Jurkat, Clone E6-1 (cell line): Measurements from ENCODE around the gene BICDL1.
A peak's percentile ranks its signal among the peaks of the same experiment; 100 is the strongest.

ENCODE experiments used
- DNase-seq: peaks from one replicate; pipeline ENCODE4 v3.0.0-alpha.2; 2011; ENCODE audit warnings: low read depth, low spot score
- H3K4me3 ChIP-seq: 2 replicates; pipeline ENCODE4 v1.5.1; 2011; ENCODE audit warnings: mild to moderate bottlenecking, low read length, control low read depth, moderate library complexity

BICDL1 gene

DNA sequence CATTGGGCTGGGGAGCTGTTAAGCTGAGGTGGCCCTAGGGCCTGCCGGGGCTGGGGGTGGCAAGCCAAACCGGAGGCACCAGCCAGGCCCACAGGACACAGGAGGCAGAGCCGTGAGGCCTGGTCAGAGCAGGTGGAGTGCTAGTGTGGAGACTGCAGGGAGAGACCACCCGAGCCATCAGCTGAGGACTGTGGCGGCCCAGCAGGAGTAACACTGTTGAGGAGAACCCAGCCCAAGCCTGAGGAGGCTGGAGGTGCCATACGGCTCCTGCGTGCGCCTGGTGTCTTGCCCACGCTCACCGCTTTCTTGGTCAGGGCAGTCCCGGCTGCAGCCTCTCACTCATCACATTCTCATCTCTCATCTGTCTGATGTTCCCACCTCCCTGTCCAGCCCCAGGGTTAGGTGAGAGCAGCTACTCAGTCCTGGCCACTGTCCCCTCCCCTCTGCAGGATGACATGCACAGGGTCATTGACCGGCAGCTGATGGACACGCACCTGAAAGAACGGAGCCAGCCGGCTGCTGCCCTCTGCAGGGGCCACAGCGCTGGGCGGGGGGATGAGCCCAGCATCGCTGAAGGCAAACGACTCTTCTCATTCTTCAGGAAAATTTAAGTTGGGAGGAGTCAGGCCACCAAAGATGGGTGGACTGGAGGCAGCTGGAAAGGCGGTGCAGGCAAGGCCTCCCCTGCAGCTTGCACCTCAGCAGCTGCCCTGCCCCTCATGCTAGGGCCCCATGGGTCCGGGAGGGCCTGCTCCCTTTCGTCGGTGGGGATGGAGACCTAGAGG lies 103.7 kb downstream of the BICDL1 start:
- H3K4me3 ChIP-seq: no peak overlapping the region

DNA sequence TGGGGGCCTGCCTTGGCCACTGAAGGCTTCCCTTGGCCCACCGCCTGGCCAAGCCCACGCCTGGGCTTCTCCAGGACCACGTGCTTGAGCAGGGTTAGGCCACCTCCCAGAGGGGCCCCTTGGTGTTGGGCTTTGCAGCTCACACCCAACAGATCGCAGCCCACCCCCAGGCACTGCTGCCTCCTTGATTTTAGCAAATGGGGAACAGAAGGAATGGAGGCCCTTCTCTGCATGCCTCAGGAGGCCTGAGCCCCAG lies 104.2 kb downstream of the BICDL1 start:
- DNase-seq: no peak

More for the DNA sequence above, 103.7 kb downstream of the BICDL1 start:
- no peak for DNase-seq

DNA sequence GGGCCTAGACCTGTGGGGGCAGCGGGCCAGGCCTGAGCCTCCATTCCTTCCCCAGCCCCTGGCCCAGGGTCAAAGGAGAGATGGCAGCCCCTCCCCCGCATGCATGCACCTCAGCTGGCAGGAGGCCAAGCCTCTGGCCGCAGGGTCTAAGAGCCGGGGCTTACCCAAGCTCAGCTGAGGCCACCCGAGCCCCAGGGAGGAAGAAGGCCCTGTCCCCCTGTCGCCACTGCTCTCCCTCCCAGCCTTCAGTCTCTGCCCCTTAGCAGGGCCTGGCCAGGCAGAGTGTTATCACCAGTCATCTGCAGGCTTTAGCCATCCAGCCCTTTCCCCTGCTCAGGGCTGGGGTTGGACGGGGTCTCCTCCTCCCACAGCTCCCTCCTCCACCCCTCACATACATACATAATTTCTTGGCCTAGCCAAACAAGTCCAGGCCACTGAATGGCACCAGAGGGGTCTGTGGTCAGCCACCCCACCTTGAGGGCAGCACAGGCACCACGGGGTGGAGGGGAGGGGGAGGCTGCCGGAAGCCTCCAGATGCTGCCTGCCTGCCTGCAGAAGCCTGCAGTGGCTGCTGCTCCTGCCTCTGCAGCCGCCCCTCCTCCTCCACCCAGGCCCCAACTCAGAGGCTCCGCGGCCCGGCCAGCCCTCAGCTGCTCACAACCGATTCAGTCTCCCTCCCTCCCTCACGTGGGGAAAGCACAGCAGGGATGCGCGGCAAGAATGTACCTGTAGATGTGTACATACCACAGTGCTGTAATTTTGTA lies 104.7 kb downstream of the BICDL1 start:
- no peak overlapping the region for H3K4me3 ChIP-seq
- DNase-seq: no peak

More for the DNA sequence above, 104.2 kb downstream of the BICDL1 start:
- no peak overlapping the region for H3K4me3 ChIP-seq

DNA sequence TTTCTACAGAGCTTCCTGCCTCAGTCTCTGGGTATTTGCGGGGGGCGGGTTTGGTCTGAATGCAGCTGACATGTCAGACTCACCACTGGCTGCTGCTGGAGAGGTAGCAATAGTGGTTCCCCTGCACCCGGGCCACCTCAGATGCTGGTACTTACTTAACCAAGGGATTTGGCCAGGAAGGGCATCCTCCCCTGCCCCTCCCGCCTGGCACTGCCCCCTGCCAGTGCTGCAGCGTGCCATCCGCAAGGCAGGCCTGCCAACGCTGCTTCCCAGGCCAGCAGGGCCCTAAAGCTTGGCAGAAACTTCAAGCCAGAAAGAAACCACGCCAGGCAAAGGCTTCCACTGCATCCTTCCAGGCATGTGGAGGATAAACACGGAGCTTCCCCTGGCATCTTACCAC lies 105.4 kb downstream of the BICDL1 start:
- DNase-seq: no peak
- no peak overlapping the region for H3K4me3 ChIP-seq

DNA sequence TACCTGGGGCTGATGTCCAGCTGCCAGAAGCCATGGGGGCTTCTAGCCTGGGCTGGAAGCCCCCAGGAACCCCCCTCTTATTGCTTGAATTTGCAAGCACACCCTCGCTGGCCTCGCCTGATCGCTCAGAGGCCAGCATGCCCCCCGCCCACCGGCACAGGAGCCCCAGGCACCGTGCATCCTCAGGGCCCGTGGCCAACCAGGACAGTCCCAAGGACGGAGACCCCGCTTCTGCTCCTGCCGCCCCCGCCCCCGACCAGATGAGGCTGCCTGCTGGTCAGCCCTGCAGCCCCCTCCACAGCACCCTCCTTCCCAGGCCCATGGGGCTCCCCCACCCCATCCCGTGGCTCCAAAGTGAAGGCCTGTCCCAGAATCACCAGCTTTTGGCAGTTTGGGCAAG lies 106.3 kb downstream of the BICDL1 start:
- no peak for DNase-seq
- H3K4me3 ChIP-seq: no peak overlapping the region

DNA sequence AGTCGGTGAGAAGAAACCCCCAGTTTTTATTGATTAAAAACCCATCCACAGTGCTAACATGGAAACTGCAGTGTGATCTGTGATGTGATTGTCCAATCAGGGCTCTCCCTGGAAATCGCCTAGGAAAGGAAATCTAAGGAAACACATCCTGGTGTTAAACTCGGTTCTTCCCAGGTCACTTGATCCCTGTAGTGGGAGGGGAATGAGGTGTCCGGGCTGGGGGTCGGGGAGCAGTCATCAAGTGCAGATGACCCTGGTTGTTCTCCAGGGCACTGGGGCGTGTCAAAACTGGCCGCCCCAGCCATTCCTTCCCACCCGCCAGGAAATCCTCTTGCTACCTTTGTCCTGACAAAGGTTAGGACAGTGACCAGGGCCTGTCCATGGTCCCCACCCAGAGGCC lies 106.7 kb downstream of the BICDL1 start:
- DNase-seq: no peak
- H3K4me3 ChIP-seq: no peak overlapping the region

DNA sequence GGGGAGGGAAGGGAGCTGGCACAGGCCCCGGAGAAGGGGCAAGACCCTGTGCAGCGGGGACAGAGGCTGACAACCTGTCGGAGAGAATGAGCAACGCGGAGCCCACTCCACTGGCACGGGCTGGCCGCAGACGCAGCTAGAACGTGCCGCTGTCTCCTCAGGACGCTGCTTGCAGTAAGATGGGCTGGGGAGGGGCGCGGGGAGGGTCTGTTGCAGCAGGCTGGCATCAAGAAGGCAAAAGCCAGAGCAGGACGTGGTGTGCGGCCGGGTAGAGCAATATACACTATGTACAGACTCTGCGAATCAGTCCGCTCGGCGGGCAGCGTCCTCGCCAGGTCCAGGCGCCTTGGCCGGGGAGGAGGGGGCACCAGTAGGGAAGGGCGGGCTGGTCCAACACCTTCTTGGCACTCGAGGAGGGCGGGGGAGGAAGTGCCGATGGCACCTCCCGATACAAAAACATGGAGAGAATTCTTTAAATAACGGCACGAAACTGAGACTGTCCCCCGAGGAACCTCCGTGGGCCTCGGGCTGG lies 107.7 kb downstream of the BICDL1 start:
- DNase-seq: no peak
- H3K4me3 ChIP-seq: no peak overlapping the region

DNA sequence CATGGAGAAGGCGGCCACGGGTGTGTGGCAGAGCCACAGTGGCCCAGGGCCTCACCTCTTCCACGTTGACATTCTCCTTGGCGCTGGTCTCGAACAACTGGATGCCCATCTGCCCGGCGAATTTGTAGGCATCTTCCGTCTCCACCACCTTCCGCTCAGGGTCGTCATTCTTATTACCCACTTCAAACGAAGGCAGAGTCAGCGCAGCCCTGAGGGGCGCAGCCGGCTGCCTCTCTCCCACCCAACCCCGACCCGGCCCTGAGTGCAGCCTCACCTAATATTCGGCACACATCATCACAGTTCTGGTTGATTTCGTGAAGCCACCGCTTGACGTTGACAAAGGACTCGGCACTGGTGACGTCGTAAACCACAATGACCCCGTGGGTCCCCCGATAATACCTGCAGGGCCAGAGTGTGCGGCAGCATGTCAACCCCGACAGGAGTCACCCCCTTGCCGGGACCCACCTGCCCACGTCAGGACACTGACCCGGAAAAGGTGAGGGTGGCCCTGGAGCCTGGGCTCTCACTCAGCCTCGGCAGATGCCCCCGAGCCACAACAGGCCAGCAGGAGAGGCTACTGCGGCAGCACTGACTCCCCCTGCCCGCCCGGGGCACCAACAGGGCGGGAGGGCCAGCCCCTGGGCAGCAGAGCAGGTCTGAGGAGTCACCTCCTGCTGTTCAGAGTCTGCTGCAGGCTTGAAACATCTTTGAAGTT lies 109.9 kb downstream of the BICDL1 start:
- DNase-seq: no peak
- H3K4me3 ChIP-seq: no peak overlapping the region

DNA sequence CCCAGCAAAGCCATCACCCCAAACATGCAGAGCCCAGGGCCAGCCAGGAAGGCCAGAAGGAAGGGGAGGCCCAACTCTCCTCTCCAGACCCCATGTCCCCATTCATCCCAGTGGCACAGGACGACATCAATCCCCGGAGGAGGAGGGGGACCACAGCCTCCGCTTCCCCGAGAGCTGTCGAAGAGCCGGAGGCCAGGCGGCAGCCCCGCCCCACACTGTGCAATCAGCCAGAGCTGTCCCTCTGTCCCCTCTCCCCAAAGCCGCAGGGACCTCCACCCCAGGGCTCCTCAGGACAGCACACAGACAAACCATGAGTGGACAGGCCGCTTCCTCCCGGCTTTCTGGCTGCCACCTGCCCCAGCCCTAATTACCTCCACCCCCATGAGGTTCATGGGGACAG lies 110.7 kb downstream of the BICDL1 start:
- H3K4me3 ChIP-seq: no peak overlapping the region
- no peak for DNase-seq

DNA sequence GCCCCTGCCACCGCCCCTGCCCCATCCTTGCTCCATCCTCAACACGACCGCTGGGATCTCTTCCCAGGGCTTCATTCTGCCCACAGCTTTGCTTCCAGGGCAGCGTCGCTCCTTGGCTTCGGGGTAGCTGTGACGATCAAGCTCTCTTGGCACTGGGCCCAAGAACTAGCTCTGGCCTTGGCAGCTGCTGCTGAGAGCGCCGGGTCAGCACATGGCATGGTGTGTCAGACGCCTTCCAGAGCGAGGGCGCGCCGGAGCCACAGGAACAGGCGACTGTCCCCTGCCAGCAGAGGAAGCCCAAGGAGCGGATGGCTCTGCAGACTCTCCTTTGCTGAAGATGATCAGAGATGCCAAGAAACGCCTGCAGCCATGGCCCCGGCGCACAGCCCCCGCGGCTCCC lies 111.6 kb downstream of the BICDL1 start:
- H3K4me3 ChIP-seq: no peak overlapping the region
- DNase-seq: no peak

DNA sequence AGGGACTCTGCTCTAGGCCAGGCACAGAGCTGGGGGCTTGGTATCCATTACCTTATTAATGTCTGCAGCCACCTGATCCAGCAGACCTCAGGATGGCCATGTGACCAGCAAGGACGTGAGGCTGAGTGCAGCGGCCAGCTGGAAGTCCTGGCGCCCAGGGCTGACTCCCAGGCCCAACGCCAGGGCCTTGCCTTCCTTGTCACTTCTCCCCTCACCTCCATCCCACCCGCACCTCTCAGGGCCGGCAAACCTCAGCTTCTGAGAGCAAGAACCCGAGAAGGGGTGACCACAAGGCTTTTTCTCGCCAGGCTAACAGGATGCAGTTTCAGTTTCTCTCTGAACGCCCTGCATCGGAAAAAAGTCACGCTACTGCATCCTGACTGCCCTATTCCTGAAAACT lies 112.1 kb downstream of the BICDL1 start:
- no peak for DNase-seq
- H3K4me3 ChIP-seq: no peak overlapping the region

DNA sequence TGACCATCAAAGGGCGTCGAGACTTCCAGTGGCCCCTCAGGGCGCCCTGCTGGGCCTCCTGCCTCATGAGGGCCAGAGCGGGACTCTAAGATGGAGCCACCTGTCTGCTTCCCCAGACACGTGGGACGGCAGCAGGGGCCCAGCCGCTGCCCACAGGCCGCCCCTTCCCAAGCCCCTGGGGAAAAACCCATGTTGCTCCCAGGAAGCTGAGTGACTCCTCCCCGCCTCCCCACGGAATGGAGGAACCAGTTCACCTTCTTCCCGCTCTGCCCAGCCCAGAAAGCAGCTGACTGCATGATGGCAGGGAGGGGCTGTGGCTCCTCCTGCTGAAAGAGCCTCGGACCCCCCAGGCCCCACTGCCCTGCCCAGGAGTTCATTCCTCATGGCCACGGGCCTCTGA lies 112.6 kb downstream of the BICDL1 start:
- H3K4me3 ChIP-seq: no peak overlapping the region
- DNase-seq: no peak

DNA sequence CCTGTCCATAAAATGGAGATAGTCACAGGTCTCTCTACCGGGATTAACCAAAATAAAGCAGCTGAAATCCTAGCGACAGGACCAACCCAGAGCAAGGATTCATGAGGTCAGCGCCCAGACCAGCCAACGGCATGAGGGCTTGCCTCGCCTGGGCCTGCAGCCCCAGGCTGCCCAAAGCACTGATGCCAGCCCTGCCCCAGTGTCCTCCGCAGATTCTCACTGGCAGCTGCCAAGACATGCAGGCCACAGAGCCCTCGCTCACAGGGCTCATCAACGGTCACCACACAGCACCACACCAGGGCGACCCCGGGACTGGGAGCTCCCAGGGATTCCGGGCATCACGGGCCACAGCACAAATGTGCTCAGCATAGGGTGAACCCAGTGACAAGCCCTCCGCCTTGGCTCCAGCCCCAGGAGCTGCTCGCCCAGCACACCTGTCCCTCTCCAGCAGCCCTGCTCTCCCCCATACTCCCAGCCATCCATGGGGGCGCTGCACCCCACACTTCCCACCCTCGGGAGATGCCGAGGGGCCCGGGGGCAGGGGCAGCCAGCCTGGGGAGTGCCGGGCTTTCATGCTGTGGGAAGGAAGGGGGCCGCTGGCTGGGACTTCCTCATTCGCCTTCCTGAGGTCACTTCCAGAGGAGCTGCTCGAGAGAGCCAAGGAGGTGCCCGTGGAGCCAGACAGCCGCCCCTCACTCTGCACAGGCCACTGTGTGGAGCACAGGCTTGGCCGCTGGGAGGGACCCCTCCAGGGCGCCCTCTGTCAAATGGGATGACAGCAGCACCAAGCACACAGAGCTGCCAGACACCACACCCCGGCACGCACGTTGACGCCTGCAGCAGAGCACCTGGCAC lies 113.4 kb downstream of the BICDL1 start:
- no peak overlapping the region for H3K4me3 ChIP-seq

DNA sequence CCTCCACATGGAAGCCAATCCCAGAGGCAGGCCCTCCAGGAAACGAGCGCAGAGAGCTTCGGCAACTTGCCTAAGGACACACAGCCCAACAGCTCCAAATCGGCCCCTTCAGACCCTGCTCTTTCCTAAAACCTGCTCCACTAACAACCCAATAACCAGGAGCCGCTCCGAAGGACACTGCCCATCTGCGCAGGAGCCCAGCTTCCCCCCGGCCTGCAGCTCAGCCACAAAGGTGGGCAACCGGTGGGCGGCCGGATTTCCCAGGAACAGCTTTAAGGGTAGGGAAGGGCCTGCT lies 114.0 kb downstream of the BICDL1 start:
- no peak overlapping the region for H3K4me3 ChIP-seq
- no peak for DNase-seq

More for the DNA sequence above, 113.4 kb downstream of the BICDL1 start:
- DNase-seq: no peak

DNA sequence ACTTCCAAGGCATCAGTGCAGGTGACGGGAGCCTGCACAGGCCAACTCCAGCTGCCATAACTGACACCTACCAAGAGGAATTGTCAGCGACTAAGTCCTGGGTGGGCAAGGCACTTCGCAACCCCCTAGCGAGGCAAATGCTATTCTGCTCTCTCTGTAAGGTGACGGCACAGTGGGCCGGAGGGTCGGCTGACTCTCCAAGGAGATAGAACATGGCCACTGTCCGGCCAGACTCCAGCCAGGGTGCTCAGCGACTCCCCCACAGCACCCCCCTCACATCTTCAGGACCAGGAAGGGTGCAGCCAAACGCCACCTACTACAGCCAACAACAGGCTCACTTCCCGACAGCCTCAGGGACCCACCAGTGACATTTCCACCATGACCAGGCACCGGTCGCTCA lies 114.3 kb downstream of the BICDL1 start:
- H3K4me3 ChIP-seq: no peak overlapping the region
- DNase-seq: no peak

DNA sequence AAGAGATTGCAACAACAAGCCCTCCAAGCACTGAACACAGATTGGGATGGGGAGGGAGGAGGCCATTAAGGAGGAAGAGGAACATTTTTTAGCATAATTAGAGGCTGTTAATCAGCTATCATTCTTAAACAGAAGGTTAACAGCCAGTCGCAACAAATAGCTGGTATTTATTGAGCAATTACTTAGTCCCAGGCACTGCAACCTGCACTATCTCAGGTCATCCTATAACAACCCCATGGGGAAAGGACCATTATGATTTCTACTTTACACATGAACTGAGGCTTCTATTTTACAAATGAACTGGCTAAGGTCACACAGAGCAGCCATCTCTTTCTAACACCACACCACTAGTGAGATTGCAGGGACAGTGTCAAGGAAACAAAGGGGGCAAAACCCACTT lies 117.1 kb downstream of the BICDL1 start:
- no peak overlapping the region for H3K4me3 ChIP-seq
- DNase-seq: no peak

DNA sequence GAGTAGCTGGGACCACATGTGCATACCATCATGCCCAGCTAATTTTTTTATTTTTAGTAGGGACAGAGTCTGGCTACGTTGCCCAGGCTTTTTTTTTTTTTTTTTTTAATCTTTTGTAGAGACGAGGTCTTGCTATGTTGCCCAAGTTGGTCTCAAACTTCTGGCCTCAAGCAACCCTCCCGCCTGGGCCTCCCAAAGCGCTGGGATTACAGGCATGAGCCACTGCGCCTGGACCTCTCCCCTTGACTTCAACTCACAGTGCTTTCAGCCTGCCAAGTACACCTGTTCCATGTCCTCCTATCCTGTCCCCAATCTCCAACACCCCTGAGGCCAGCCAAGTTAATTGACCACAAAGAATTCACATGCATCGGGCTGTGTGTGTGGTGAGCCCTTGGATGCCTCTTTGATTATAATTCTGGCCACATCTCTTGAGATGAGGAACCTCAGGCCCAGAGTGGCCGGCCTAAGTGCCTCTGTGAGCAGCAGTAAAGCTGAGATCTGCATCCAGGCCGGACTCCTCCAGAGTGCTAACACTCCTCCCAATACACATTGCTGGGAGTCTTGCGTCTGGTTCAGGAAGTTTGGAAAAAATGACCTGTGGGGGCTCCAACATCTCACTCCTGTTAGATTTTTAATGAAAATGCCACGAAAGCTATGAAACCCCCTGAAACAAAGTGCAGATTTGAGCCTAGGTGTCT lies 120.7 kb downstream of the BICDL1 start:
- H3K4me3 ChIP-seq: no peak overlapping the region
- DNase-seq: no peak

DNA sequence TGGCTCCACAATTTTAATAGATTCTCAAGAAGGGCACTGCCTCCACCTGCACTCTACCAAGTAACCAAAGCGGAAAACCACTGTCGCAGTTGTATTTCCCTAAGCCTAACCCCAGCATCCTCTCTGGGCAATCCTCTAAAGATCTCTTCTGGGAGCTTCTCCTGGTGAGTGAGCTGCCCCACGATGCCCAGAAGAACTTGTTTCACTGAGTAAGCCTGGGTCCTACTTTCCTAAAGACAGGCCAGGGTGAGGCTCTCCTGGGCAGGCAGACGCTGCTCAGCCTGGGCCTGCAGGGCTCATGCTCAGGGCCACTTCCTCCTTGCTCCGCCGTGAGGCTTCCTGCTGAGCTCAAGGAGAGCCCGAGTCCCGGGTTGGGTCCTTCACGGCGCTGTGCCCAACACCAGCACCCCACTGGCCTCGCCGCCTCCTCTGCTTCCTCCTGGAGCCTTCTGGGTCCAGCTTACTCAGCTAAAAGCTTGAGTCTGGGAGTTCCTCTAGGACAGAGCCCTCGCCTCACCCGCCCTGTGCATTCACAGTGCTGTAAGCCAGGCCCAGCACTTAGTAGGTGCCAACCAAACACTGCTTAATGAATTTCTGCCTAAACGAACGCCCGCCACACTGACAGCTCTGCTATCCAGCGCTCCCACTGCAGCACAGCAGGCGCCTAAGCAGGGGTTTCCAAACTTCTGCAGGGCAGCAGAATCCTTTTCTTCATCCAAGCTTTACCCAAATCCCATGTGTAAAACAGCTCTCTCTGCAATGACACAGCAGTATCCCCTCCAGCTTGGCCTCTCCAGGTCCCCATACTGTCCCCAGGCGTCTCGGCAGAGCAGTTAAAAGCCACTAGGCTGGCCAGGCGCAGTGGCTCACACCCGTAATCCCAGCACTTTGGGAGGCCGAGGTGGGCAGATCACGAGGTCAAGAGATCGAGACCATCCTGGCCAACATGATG lies 121.8 kb downstream of the BICDL1 start:
- DNase-seq: peak; percentile 81
- H3K4me3 ChIP-seq: peak overlapping the region; percentile 22
